ENCODE measurements around the gene SLC22A12.

SLC22A12 gene

DNA sequence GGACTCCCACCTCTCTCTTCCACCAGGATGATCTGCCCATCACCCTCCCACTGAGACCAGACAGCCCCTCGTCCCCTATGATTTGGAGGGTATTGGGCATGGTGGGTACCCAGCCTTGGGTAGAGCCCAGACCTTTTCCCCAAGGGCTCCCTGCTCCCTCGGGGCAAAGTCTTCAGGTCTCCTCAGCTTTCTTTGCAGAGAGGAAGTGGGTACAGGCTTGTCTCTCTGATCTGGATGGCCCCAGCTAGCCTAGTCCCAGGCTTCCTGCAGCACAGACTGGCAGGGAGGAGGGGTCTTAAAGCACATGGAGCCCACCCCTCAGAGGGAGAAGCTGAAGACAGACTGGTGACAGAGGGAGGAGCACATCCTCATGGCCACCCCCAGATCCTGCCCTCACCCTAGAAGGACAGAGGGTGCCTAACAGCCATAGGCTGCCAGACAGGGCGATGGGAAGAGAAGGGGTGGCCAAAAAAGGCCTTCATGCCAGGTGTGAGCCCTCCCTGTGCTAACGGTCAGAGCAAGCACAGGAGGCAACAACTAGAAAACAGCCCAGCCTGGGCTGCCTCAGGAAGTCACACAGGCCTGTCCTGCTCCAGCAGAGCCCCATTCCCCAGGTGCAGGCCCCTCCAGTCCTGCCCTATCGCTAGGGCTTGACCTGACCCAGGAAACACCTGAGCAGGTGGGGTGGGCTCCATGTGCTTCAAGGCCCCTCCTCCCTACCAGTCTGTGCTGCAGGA lies 30.4 kb downstream of the SLC22A12 start:
- DNase-seq (ENCODE audit: low read depth in 1 of 2, low spot score in 1 of 2): no peak

DNA sequence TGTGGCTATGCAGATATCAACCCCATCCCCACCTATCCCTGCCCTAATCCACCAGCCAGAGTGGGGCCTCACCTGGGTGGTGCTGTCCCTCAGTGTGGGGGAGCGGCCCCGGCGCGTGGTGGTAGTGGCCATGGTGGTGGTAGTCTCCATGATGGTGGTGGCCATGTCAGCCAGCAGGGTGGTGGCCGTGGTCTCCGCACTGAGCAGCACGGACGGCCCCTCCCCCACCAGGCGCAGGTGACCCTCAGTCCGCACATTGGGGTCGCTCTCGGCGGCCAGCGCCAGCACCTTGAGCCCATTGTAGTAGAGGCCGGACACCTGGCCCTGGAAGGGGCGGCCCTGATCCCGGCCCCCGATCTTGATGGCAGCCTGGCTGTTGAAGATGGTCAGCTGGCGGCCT lies 31.7 kb downstream of the SLC22A12 start:
- no peak for DNase-seq (ENCODE audit: low read depth in 1 of 2, low spot score in 1 of 2)

DNA sequence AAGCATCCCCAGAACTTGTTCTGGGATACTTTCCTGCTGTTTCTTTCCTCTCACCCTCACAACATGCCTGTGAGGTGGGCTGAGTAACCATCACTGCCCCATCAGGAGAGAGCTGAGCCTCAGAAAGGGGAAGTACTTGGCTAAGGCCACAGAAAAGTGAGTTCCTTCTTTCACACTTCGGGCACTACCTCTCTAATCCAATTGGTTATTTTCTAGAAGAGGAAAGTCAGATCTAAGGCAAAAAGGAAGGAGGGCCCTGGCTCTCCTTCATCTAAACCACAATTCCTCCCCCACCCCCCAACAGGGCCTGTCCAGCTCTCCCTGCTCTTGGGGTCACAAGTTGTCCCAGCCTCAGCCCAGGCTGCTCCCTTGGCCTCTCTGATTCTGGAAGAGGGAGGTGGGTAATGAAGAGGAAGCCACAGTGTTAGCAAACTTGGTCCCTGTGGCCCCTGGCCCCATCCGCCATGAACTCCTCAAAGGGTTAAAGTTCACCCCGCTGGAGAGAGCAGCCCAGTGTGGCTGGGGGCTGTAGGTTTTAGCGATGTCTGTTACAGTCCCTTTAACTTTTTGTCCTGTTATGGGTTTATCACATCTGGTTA lies 34.0 kb downstream of the SLC22A12 start:
- DNase-seq (ENCODE audit: low read depth in 1 of 2, low spot score in 1 of 2): no peak

DNA sequence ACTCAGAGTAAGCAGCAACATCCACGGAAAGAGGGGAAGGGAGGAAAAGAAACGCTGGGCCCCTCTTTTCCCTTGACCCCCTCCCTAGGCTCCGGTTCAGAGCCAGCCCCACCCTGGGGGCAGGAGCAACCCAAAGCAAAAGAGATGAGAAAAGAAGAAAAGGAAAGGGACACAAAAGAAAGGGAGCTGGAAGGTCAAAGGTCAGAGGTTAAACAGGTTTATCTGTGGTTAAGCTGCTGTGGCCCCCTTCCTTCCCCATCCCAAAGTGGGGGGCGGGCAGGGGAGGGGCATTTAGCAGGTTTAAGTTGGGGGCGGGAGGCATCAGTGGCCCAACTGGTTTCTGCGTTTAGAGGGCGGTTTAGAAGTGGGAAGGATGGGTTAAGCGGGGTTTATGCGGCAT lies 35.6 kb downstream of the SLC22A12 start:
- no peak for DNase-seq (ENCODE audit: low read depth in 1 of 2, low spot score in 1 of 2)

DNA sequence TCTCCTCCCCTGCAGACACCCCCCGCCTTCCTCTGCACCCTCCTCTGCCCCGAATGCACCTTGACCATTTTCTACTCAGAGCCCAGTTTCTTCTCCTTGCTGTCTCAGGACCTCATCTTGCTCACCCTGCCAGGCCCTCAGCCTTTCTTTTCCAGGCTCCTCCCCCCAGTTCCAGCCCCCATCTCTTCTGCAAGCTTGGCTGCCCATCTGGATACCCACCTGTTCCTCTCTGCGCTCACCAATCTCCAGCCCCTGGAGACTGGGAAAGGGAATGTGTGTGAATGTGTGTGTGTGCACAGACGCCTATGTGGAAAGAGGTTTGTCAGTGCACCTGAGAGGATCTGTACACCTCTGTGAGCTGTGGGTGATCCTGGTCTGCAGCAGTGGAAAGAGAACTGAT lies 36.4 kb downstream of the SLC22A12 start:
- DNase-seq (ENCODE audit: low read depth in 1 of 2, low spot score in 1 of 2): no peak

DNA sequence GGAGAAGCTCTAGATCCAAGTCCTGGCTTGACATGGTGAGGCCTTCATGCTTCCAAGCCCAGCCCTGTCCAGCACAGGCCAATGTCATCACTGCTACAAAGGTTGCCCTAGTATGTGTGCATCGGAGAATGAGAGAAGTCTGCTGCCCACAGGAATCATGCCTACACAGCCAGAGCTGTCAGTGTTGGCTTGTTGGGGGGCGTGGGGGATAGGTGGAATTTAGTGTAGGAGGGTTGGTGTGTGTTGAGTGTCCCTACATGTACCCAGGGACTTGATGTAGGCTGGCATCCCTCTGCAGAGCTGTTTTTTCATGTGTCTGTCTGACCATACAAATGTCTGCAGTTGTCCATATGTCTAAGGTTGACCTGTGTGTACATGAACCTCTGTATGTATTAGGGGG lies 37.6 kb downstream of the SLC22A12 start:
- no peak for DNase-seq (ENCODE audit: low read depth in 1 of 2, low spot score in 1 of 2)

DNA sequence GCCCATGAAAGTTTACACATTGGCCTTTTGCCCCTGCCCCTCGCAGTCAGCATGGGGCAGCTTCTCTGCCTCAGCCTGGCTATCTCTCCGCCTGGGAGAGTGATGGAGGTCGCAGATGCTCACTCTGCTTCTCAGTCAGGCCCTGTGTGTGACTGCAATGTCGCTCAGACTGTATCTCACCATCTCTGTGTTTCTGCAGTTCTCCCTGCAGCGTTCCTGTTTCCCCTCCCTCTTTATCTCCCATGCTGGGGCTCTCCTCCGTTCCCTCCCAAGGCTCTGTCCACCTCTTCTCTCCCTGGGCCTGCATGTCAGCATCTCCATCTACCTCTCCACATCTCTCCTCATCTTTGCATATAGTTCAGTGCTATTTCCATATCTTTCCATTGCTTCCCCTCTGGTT lies 38.1 kb downstream of the SLC22A12 start:
- DNase-seq (ENCODE audit: low read depth in 1 of 2, low spot score in 1 of 2): no peak

DNA sequence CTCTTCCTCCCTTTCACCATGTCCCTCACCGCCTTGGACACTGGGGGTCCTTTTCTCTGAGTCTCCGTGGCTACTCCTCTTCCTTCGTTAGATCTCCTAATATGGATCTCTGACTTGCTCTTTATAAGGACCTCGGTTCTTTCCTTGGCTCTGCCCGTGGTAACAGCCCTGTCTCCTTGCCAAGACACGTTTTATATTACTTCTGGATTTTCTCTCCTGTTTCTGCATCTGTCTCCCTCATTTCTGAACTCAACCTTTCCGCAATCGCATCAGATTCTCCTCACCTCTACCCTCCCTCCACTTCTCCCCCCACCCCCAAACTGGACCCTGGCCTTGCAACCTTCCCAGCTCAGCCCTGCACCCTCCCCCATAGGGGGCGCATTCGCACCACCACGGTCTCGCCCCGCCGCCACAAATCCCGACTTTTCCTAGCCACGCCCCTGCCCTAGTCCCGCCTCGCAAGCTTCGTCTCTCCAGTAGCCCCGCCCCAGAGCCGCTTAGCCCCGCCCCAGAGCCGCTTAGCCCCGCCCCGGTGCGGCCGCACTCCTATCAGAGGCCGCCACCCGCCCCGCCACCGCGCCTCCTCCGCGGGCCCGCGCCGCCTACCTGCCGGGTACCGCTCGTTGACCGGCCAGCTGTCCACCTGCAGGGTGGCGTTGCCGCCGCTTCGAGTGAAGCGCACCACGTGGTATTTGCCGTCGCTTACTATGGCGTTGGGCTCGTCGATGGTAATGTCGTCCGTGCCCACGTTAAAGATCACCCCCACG lies 39.0 kb downstream of the SLC22A12 start:
- DNase-seq (ENCODE audit: low read depth in 1 of 2, low spot score in 1 of 2): no peak

DNA sequence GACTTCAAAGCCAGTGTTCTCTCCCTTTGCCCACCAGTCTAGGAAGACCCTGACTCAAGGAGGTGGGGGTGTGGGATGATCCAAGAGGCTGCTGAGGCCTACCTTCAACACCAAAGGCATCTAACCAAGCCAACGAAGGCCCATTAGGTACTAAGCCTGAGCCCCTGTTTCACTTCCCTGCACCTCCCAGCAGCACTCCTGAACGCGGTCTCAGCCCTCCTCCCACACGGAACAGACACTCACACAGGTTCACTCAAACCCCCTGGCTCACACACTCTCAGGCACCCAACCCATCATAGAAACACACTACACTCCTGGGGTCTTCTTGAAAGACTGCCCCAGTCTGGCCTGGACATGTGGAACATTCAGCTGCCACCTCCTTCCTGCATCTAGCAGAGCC lies 40.7 kb downstream of the SLC22A12 start:
- DNase-seq (ENCODE audit: low read depth in 1 of 2, low spot score in 1 of 2): no peak

DNA sequence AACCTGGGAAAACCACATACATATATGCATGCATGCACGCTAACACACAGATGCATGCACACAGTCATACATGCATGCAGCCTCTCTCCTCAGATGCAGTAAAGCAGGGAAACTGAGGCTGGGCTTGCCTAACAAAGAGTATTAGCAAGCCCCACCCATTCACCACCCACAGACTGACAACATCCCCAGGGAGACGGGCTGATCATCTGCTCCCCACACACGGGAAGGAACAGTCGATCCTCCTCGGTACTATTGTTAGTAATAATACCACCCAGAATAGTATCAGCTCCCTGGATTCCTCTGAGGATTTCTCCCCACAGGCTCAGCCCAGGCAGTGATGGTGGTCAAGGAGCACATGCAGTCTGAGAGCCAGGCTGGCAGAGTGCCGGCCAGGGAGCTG lies 41.2 kb downstream of the SLC22A12 start:
- no peak for DNase-seq (ENCODE audit: low read depth in 1 of 2, low spot score in 1 of 2)

DNA sequence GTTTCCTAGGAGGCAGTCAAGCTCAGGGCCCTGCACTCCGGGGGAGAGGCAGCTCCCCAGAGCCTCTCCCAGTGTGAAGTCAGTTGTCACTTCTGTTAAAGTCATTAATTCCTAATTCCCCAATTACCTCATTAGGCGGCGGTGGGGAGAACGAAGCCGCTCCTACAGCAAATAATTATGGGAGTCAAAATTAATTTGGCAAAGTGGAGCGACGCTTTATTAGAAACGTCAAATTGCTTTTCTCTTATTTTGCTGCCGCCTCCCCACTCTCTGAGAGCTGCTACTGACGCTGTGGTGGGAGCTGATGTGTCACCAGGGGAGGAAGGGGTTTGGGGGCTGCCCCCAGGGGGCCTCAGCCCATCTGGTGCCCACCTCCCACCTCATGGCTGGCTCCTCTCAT lies 41.6 kb downstream of the SLC22A12 start:
- no peak for DNase-seq (ENCODE audit: low read depth in 1 of 2, low spot score in 1 of 2)

DNA sequence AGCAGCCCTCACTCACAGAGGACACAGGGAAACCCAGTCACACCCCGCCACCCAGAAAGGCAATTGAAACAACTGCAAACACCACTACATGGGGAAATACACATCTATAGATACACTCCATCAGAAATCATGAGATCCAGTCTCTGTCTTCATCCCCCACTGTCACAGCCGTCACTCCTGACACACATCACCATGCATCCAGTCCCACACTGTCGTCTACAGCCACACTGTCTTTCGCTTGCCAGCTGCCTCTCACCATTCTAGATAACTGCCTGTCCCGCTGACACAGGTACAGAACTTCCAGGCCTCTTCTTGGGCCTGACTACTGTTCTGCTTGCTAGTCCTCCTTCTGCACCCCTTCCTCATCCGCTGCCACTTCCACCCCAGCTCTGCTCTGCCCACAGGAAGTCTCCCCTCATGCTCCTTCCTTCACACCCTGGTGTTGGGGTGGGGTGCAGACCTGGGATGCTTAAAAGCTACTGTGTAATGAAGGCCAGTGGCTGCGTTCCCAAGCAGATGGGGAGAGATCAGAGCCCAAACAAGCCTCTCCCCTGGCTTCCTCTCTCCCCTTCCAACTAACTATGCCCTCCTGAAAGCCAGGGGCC lies 42.6 kb downstream of the SLC22A12 start:
- DNase-seq (ENCODE audit: low read depth in 1 of 2, low spot score in 1 of 2): no peak

DNA sequence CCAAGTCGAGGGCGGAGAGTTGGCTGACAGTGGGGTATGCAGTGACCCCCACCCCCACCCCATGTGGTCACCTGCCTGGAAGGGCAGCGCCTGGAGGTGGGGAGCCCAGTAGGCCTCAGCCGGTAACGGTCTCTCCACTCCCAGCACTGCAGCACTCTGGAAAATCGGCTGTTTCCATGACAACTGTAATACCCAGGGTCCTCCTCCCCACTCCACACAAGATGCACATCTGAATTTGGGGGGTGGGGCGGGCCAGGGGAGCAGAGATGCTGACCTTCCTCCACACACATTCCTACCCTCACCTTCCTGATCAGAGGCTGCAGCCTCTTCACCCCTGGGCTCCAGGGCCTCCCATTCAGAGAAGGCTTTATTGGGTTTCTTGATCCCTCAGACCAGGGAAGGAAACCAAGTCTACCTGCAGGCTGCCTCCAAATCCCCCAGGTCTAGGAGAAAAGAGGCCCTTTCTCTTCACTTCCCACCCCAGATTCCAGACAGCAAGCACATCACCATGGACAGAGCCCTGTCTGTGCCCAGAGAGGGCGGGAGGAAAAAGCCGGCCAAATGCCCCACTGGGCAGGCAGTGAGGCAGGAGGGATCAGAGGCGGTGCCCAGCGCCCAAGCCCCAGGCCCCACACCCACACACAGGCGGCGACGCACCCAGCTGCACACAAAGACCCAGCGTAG lies 46.5 kb downstream of the SLC22A12 start:
- DNase-seq (ENCODE audit: low read depth in 1 of 2, low spot score in 1 of 2): no peak

DNA sequence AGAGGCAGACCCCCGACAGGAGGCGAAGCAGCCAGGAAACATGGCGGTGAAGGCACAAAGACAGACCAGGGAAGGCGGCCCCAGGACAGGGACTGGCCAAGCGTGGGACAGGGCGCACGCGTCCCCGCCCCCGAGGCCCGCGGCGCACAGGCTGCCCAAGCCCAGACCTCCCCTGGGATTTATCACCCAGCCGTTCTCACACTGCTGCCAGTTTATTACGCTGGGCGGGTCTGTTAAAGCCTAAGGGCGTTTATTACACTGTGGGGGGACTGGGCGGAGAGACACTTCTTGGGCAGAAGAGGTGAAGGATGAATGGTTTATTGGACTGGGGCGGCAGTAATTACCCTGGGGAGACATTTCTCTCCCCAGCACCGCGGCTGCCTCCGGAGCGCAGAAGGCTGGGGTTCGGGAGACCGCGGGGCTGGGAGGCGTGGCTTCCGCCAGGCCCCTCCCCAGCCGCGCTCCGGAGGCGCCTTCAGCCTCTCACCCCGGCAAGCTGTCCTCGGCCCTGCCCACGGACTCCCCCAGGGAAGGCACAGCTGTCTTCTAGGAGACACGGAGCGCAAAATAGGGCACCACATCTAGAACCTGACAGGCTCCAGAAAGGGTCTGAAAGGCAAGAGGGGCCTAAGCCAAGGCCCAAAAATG lies 47.1 kb downstream of the SLC22A12 start:
- no peak for DNase-seq (ENCODE audit: low read depth in 1 of 2, low spot score in 1 of 2)

DNA sequence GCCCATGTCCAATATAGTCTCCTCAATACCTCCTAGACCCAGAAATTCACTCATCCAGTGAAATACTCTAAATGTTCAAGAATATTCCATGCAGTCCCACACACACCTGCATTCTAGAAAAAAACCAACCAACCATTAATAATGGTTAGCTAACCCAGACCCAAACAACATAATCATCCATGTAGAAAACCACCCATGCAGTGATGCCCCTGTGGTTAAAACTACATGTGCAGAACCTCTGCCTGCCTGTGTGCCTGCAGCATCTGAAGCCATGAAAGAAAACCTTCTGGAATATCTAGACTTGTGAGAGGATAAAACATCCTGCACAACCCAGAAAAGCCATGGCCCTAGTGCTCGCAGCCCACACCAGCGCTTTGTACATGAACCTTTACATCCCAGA lies 47.8 kb downstream of the SLC22A12 start:
- no peak for DNase-seq (ENCODE audit: low read depth in 1 of 2, low spot score in 1 of 2)

DNA sequence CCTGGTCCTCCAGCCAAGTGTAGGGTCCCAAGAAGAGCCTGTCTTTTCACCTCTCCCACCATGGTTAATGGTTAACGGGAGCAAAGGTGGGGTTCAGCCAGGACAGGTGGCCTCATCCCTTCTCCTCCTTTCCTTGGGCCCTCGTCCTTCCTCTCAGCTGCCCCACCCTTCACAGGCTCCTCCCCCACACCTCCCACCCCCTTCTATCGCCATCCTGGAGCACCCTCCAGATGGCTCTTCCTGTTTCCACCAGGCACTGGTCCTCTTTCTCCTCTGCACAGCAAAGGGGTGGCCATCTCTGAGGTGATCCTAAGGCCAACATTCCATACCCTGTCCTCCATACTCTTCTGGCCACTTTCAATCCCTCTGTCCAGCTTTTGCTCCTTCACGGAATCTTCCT lies 48.9 kb downstream of the SLC22A12 start:
- no peak for DNase-seq (ENCODE audit: low read depth in 1 of 2, low spot score in 1 of 2)

DNA sequence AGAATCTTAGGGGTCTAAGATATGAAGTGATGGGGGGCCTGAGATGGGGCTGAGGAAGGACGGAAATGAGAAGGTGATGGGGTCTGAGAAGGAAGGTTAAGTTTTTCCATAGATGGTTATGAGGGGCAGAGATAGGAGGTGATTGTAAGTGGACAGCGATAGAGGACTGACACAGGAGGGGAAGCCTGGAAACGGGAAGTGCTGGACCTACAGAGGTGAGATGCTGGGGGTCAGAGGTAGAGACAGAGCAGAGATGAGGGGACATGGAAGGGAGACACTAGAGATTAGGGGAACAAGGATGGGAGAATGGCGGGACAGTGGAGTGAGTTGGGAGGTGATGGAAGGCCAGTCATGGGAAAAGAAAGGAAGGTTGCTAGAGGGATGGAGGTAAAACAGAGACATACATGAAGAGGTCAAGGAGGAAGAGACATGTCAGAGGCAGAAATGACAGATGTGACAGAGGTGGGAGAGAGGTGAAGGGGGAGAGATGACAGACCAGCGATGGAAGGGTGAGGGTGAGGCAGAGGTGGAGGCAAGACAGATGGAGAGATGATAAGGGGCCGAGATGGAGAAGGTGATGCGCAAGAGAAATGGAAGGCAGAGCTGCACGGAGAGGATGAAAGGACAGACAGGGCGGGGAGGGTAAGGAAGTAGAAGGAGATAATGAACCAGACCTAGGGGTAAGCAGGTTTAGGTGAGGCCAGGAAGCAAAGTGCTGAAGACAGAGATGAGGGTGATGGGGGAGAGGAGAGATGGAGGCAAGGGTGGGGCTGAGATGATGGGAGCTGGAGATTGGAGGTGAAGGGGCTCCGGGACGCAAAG lies 50.8 kb downstream of the SLC22A12 start:
- no peak for DNase-seq (ENCODE audit: low read depth in 1 of 2, low spot score in 1 of 2)

DNA sequence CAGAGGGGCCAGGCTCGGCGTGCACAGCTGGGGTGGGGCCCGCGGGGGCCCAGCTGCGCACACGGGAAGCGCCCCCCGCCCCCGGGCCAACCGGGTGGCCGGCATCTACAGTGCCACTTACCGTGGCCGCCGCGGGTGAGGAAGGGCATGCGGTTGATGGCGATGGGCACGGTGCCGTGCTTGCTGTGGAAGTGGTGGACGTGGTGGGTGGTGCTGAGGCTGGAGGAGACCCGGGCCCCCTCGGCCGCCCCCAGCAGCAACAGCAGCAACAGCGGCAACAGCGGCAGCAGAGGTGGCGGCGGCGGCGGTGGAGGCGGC lies 51.4 kb downstream of the SLC22A12 start:
- DNase-seq (ENCODE audit: low read depth in 1 of 2, low spot score in 1 of 2): no peak

DNA sequence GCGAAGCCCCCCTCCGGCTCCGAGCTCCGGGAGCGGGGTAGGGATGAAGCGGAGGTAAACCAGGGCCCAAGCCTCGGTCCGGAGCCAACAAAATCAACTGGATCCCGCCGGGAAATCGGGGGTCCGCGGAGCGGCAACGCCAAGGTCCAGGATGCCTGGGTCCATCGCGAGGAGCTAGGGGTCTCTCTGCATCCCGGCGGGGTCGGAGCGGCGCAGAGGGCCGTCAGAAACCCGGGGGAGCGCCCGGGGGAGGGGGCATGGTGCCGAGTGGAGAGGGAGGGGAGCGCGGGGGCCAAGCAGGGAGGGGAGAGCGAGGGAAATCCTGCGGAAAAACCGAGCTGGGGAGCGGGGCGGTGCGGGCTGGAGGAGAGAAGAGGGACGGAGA lies 51.8 kb downstream of the SLC22A12 start:
- DNase-seq (ENCODE audit: low read depth in 1 of 2, low spot score in 1 of 2): no peak

DNA sequence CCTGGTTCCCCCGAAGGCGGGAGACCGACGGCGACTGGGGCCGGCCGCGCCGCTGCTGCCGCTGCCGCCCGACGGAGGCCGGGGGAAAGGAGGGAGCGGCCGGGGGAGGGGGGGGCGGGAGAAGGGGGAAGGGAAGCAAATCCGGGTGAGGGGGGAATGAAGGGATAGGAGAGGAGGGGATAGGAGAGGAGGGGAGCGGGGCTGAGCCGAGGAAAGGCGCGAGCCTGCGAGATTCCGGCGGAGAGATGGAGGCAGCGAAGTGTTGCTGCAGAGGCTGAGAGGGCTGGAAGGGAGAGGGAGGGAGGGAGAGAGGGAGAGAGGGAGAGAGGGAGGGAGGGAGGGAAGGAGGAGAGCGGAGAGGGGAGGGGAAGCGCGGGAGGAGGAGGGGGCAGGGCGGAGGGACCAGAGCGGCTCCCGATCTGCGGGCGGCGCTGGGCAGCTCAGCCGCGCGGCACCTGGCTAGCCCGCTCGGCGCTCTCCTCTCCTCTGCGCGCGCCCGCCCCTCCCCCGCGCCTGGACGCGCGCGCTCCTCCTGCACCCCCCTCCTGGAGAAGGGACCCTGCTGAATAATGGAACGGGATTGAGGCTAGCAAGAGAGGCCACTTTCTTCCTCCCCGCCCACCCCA lies 52.3 kb downstream of the SLC22A12 start:
- no peak for DNase-seq (ENCODE audit: low read depth in 1 of 2, low spot score in 1 of 2)
